Kidney glomerular epithelial cell (primary cell): Measurements from ENCODE around the gene SUPT3H.

ENCODE experiments used
- DNase-seq: peaks from one replicate; lab custom pipeline; 2025; lab: John Stamatoyannopoulos, UW

SUPT3H gene

DNA sequence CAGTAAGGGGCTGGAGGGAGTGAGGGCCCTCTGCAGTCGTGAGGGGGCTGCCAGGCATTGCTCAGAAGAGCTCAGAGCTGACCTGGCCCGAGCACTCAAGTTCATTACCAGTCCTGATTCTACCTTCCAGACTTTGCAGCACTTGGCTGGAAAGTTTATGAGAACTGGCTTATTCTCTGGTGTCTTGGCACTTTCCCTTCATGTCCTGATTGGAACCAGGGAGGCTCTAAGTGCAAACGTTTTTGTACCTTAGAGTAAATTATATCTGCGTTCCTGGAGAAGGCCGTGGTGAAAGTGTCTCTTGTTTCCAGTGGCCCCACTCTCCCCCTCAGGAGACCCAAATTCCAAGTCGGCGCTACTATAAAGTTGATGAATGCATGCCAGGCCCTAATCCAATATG is 587.9 kb downstream of the SUPT3H start:
- no peak for DNase-seq

- no peak for DNase-seq
Measured at GRCh38 chr6:44789061-44789460, 588.7 kb downstream of the SUPT3H start.

DNA sequence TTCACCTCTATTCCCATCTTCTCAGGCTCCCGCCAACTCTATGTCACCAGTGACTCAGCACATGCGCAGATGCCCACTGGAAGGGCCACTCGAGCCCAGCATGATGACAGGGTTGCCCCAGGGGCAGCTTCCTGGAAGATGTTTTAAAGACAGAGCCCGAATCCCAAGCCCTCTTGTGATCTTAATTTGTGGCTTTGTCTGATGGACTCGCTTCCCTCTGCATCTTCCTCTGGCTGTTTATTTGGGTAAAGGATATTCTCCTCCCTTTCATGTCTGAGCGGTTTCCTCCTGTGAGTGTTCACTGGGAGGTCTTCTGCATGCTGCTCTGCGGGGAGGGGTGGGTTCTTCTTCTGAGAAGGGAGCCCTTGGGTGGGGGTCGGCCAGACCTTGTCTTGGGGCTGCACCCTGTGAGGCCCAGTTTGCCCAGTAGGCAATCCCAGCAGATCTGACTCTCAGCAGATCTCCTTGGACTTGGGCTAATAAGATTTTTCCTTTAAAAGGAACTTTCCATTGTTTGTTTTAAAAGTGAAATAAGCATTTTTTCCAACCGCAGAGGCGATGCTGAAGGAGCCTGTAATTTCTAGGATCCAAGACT is 589.2 kb downstream of the SUPT3H start:
- no peak for DNase-seq

GRCh38 chr6:44787254-44787834 is 590.4 kb downstream of the SUPT3H start:
- DNase-seq, result no peak

DNA sequence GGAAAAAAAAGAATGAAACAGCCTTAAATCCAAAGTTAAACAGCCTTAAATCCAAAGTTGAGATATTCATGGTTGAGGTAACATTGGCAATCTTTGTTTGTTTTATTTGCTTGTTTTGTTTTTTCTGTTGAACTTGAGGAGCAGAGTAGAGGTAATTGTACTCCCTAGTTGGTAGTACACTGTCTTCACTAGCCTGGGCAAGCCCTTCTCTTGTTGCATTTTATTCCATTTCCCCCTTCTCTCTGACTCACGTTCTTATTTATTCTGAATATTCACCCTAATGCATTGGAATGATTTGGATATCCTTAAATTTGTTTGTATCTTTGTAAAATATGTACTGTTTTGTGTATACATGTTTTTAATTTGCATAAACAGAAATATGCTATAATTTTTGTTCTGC is 592.6 kb downstream of the SUPT3H start:
- DNase-seq, result no peak

DNA sequence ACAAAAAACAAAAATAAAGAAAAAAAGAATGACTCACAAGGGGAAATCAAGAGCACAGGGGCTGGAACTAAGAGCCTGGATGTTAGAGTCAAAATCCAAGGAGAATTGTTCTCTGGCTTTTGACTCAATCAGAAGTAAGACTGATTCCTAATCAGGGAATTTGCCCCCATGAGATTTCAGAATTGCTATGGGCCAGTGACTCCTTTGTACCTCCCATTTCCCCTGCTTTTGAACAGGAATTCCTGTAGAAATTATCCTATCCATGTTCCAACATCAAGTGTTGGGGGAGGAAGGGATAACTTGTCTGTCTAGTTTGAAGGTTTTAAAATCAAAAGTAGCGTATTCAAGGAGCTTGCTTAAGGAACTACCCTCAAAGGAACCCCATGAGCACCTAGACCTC is 593.5 kb downstream of the SUPT3H start:
- no peak for DNase-seq

- no peak for DNase-seq
Measured at GRCh38 chr6:44782892-44783291, 594.8 kb downstream of the SUPT3H start.

DNA sequence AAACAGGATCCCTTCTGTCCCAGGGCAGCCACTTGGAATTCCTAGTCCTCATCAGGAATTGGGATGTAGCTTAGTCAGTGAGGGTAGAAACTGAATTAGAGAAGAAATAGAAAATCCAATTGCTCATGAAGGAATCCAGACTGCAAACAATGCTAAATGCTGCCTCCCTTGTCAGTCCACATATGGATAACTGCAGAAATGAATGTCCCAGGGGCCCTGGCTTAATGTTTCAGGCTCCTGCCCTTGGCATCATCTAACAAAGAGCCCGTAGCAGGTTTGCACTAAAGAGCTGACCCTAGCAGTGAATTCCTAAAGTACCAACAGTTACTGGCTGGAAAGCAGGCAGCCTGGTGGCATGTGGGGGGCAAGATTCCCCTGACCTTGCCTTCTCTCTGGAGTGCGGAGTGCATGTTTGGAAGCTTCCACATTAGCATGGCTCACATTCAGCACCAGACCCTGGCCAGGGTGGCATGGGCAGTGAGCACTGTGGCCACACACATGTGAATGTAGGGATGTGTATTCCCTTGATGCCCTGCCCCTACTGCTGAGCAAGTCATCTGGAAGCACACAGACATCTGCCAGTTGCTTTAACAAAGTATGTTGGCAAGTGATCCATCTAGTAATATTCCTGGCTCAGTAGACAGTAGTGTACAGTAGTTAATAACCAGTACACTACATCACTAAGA is 595.7 kb downstream of the SUPT3H start:
- DNase-seq, result no peak

DNA sequence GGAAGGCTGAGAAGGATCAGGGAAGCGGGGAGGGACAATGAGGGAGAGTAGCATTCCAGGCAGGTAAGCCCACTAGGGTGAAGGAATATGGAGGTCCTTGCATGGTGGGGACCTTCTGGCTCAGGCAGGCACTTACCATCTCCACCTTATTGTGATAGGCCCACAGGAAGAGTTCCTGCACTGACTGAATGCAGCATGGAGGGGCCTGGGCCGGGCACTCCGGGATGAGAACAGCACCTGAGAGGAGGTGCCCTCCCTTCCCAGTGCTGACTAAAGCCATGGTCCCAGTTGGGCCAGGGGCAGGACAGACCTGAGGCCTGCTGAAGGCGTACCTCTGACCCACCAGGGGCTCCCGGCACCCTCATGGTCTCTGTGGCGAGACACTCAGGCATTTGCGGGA is 597.6 kb downstream of the SUPT3H start:
- no peak for DNase-seq

- DNase-seq, result no peak
Measured at GRCh38 chr6:44779130-44779826, 598.5 kb downstream of the SUPT3H start.
